ENCODE data around the gene SYT9. TPM values are rescaled to one million over a fixed set of nuclear protein-coding genes. Genes with fewer than 3 reads are reported as not detected.
"Not testable (repeated sequence)": the region's sequence is repeated elsewhere in the genome, so short reads cannot be mapped to it uniquely, and the experiment has no call there.

SYT9 gene
- polyA plus RNA-seq, 1 donor = 0.93 TPM

DNA sequence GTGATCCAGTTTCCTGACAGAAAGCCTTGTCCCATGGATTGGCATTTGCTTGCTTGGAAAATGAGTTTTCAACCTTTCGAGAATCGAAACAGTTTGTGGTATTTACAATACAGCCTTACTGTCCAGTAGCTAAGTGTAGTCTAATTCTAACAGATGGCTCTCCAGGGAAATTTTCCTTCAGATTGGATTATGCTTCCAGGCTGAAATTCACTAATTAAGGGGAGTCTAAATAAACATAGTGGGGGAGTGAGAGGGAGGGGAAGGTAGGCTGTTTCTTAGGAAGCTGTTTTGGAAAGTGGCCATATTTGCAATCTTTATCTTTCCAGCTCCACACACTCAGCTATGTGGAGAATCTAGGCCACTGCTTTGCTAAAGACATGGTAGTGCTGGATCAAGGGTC lies 81.3 kb downstream of the SYT9 start:
- peak in 1 of 2 donors; percentile 5 for DNase-seq
- Histone ChIP-seq H3K4me3 (ENCODE audit: low read length) (no peak overlapping the region), H3K27ac (ENCODE audit: low read length) (no peak overlapping the region), H3K9me3 (ENCODE audit: control insufficient read depth, low read depth, low read length) (no peaks in the 10 kb centered on the region), H3K36me3 (ENCODE audit: control insufficient read depth, insufficient read depth, low read length) (no peaks in the 10 kb centered on the region), H3K27me3 (ENCODE audit: control insufficient read depth, insufficient read depth, low read length) (no peaks in the 10 kb centered on the region), H3K4me1 (ENCODE audit: control insufficient read depth, insufficient read depth, low read length) (no peaks in the 10 kb centered on the region)
- 80% methylated on average over 1 of the region's 2 CpGs for WGBS (ENCODE audit: insufficient coverage, low lambda C conversion rate)

DNA sequence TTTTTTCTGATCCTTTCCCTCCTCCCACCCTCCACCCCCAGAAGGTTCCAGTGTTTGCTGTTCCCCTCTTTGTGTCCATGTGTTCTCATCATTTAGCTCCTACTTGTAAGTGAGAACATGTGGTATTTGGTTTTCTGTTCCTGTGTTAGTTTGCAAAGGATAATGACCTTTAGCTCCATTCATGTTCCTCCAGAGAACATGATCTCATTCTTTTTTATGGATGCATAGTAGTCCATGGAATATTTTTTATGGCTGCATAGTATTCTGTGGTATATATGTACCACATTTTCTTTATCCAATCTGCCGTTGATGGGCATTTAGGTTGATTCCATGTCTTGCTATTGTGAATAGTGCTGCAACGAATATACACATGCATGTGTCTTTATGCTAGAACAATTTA lies 83.7 kb downstream of the SYT9 start:
- no CpG with 5 or more reads among the region's 2 CpGs for WGBS (ENCODE audit: insufficient coverage, low lambda C conversion rate)
- not testable (repeated sequence) for H3K27me3 ChIP-seq (ENCODE audit: control insufficient read depth, insufficient read depth, low read length); H3K36me3 ChIP-seq (ENCODE audit: control insufficient read depth, insufficient read depth, low read length)

DNA sequence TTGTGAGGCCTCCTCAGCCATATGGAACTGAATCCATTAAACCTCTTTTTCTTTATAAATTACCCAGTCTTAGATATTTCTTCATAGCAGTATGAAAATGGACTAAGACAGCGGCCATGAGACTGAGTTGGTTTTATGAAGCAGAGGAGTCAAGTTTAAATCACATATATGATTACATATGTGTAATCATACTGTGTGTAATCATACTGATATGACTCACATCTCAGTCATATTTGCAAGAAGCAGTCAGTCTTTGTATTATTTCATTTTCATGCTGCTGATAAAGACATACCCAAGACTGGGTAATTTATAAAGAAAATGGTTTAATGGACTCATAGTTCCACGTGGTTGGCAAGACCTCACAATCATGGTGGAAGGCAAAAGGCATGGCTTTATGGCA lies 89.8 kb downstream of the SYT9 start:
- Histone ChIP-seq H3K9me3 (ENCODE audit: control insufficient read depth, low read depth, low read length) (no peaks in the 10 kb centered on the region), H3K4me3 (ENCODE audit: low read length) (no peak overlapping the region), H3K36me3 (ENCODE audit: control insufficient read depth, insufficient read depth, low read length) (no peaks in the 10 kb centered on the region), H3K27ac (ENCODE audit: low read length) (no peak overlapping the region), H3K4me1 (ENCODE audit: control insufficient read depth, insufficient read depth, low read length) (no peaks in the 10 kb centered on the region), H3K27me3 (ENCODE audit: control insufficient read depth, insufficient read depth, low read length) (no peaks in the 10 kb centered on the region)
- no peak for DNase-seq
- WGBS (ENCODE audit: insufficient coverage, low lambda C conversion rate) = no CpG with 5 or more reads among the region's 2 CpGs

More for the DNA sequence above, 83.7 kb downstream of the SYT9 start:
- not testable (repeated sequence) for H3K4me3 ChIP-seq (ENCODE audit: low read length); DNase-seq; H3K27ac ChIP-seq (ENCODE audit: low read length); H3K4me1 ChIP-seq (ENCODE audit: control insufficient read depth, insufficient read depth, low read length); H3K9me3 ChIP-seq (ENCODE audit: control insufficient read depth, low read depth, low read length)

DNA sequence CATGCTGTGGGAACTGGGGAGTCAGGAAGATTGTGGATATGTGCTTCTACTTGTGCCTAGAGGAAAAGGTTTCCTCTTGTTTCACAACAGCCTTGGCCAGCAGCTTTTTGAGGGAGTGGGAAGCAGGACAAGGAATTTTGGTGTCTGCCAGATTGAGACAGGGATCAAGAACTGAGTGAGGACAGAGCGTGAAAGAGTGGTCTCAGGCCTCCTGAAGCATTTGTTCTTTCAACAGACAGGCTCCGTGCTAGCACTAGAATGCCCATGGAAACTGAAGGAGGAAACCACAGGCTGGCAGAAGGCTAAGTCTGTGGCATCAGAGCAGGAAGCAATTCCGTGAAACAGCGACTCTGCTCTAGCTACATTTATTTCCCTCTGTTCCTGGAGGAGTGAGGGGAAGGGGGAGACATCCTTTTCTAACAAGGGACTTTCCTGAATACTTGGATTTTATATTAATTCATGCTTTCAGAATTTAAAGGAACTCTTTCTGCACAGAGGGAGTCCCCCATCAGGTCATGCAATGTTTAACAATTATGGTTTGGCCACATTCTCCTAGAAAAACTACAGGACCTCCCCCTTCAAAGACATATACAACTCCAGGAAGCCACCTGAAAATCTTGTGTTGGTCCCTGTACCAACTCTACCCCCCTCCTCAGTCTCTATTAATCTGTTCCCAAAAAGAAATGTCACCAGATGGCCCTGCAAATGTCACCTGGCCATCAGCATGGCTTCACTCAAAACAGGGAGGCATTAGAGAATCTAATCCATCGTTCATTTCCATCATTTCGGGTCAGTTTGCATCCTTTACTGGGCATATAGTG lies 96.1 kb downstream of the SYT9 start:
- H3K27ac ChIP-seq (ENCODE audit: low read length) = no peak overlapping the region
- H3K27me3 ChIP-seq (ENCODE audit: control insufficient read depth, insufficient read depth, low read length) = no peaks in the 10 kb centered on the region
- DNase-seq = no peak
- no peaks in the 10 kb centered on the region for H3K9me3 ChIP-seq (ENCODE audit: control insufficient read depth, low read depth, low read length)
- no peak overlapping the region for H3K4me3 ChIP-seq (ENCODE audit: low read length)
- no CpG with 5 or more reads among the region's 6 CpGs for WGBS (ENCODE audit: insufficient coverage, low lambda C conversion rate)
- no peaks in the 10 kb centered on the region for H3K4me1 ChIP-seq (ENCODE audit: control insufficient read depth, insufficient read depth, low read length)
- no peaks in the 10 kb centered on the region for H3K36me3 ChIP-seq (ENCODE audit: control insufficient read depth, insufficient read depth, low read length)

DNA sequence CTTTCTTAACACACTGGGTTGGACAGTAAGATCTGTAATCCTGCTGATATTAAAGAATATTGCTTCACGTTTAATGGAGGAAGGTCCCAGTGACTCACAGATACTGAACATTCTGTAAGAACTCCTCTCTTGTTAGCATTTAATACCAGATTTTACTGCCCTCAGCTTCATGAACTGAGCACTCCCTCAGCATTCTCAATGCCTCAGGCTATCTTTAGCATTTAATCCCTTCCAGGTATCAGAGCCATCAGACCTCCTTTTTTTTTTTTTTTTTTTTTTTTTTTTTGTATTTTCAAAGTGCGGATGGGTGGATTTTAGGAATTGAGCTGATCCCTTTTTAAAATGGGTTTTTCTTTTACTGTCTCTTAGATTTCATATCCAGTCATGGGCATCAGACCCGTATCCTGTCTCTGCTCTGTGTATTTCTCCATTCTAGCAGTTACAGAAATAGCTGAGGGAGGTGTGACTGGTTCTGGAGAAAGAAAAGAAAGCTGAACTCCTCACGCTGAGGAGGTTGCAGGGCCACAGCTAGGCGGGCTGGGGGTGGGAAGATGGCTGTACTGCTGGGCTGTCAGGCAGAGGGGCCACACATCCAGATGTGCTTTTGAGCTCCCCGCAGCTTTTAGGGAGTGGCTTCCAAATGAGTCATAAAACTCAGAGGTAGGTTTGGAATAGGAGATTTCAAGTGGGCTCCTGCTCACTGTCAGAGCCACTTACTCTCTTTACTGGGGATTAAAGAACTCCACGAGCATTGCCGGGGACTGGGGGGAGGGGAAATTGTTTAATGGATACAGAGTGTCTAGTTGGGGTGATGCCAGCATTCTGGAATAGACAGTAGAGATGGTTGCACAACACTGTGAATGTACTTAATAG lies 97.0 kb downstream of the SYT9 start:
- DNase-seq = peak in 1 of 2 donors; percentile 15
- no peaks in the 10 kb centered on the region for H3K9me3 ChIP-seq (ENCODE audit: control insufficient read depth, low read depth, low read length)
- peaks cover 2% of the 10 kb centered on the region for H3K27me3 ChIP-seq (ENCODE audit: control insufficient read depth, insufficient read depth, low read length)
- WGBS (ENCODE audit: insufficient coverage, low lambda C conversion rate) = 50% methylated on average over 2 of the region's 8 CpGs
- no peaks in the 10 kb centered on the region for H3K36me3 ChIP-seq (ENCODE audit: control insufficient read depth, insufficient read depth, low read length)
- H3K4me1 ChIP-seq (ENCODE audit: control insufficient read depth, insufficient read depth, low read length) = no peaks in the 10 kb centered on the region
- no peak overlapping the region for H3K27ac ChIP-seq (ENCODE audit: low read length)
- no peak overlapping the region for H3K4me3 ChIP-seq (ENCODE audit: low read length)

DNA sequence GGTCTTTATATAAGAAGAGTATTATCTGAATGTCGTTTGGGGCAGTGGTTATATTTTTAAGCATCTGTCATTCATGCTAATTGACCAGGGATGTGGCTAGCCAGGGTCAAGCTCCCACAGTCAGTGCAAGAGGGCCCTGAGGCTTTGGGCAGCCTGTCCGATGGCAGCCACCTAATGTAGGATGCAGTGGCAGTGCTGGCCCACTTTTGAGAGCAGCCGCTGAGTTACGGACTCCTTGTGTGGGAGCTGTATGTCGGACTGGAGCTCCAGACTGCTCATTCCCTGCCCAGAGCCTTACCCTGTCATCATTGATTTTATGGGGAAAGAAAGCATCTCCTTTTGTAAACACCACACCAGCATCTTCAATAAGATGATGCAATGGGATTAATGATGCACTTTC lies 99.5 kb downstream of the SYT9 start:
- no peaks in the 10 kb centered on the region for H3K36me3 ChIP-seq (ENCODE audit: control insufficient read depth, insufficient read depth, low read length)
- peaks cover 2% of the 10 kb centered on the region for H3K27me3 ChIP-seq (ENCODE audit: control insufficient read depth, insufficient read depth, low read length)
- no peaks in the 10 kb centered on the region for H3K9me3 ChIP-seq (ENCODE audit: control insufficient read depth, low read depth, low read length)
- no peak overlapping the region for H3K27ac ChIP-seq (ENCODE audit: low read length)
- H3K4me1 ChIP-seq (ENCODE audit: control insufficient read depth, insufficient read depth, low read length) = no peaks in the 10 kb centered on the region
- no peak for DNase-seq
- no CpG with 5 or more reads among the region's 5 CpGs for WGBS (ENCODE audit: insufficient coverage, low lambda C conversion rate)
- H3K4me3 ChIP-seq (ENCODE audit: low read length) = no peak overlapping the region

DNA sequence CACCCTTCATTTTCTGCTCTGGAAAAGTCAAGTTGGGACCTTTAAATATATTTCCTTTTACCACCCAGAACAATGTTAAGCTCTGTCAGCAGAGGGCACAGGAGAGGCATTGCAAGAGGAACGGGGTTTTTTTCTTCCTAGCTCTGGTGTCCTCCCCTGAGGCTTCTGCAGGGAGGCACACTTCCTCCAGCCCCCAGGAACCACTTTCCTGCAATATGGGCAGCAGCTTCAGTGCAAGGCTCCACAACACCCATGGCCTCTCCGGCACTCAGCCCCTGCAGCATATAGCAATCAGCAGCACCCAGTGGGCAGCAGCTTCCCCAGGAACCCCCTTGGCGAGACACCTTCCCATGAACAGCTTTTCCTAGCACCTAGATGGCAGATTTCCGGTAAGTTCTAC lies 101.4 kb downstream of the SYT9 start:
- H3K27me3 ChIP-seq (ENCODE audit: control insufficient read depth, insufficient read depth, low read length) = peaks cover 2% of the 10 kb centered on the region
- H3K4me1 ChIP-seq (ENCODE audit: control insufficient read depth, insufficient read depth, low read length) = no peaks in the 10 kb centered on the region
- no peaks in the 10 kb centered on the region for H3K9me3 ChIP-seq (ENCODE audit: control insufficient read depth, low read depth, low read length)
- no peak overlapping the region for H3K4me3 ChIP-seq (ENCODE audit: low read length)
- no CpG with 5 or more reads among the region's 4 CpGs for WGBS (ENCODE audit: insufficient coverage, low lambda C conversion rate)
- H3K27ac ChIP-seq (ENCODE audit: low read length) = no peak overlapping the region
- H3K36me3 ChIP-seq (ENCODE audit: control insufficient read depth, insufficient read depth, low read length) = no peaks in the 10 kb centered on the region
- no peak for DNase-seq

DNA sequence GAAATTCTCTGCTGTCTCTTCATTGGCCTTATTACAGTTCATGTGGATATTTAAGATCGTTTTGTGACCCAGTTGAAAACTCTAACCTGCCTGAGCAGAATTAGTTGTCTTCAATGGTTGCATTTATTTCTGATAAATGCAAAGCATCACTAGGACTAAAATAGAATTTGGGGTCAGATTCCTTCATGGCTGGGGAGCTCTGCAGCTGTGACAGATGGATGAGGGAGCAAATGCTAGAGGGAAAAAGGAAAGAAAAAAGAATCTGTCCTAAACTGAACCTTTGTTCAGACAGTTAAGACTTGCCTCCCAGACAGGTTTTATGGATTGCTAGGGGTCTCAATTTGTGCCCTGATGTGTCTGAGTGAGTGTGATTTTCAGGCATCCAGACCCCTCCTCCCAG lies 113.0 kb downstream of the SYT9 start:
- DNase-seq = no peak
- Histone ChIP-seq H3K9me3 (ENCODE audit: control insufficient read depth, low read depth, low read length) (no peaks in the 10 kb centered on the region), H3K4me3 (ENCODE audit: low read length) (no peak overlapping the region), H3K27me3 (ENCODE audit: control insufficient read depth, insufficient read depth, low read length) (no peaks in the 10 kb centered on the region), H3K27ac (ENCODE audit: low read length) (no peak overlapping the region), H3K36me3 (ENCODE audit: control insufficient read depth, insufficient read depth, low read length) (no peaks in the 10 kb centered on the region), H3K4me1 (ENCODE audit: control insufficient read depth, insufficient read depth, low read length) (no peaks in the 10 kb centered on the region)
- WGBS (ENCODE audit: insufficient coverage, low lambda C conversion rate) = no CpG with 5 or more reads among the region's 1 CpG

DNA sequence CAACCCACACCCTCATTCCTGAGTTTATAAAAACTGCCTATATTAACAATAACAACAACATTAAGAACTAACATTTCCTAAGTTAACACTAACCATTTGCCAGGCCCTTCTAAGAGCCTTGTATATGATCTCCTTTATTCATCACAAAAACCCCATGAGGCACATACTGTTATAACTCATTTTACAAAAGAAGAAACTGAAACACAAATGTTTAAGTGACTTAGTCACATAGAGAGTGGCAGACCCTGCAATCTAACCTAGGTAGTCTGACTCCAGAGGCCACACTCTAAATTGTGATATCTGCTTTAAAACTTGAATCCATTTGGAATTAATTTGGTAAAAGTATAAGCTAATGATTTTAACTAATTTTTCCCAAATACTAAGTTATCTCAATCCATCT lies 116.1 kb downstream of the SYT9 start:
- Histone ChIP-seq H3K27me3 (ENCODE audit: control insufficient read depth, insufficient read depth, low read length) (no peaks in the 10 kb centered on the region), H3K27ac (ENCODE audit: low read length) (no peak overlapping the region), H3K9me3 (ENCODE audit: control insufficient read depth, low read depth, low read length) (no peaks in the 10 kb centered on the region), H3K36me3 (ENCODE audit: control insufficient read depth, insufficient read depth, low read length) (no peaks in the 10 kb centered on the region), H3K4me1 (ENCODE audit: control insufficient read depth, insufficient read depth, low read length) (no peaks in the 10 kb centered on the region), H3K4me3 (ENCODE audit: low read length) (no peak overlapping the region)
- no peak for DNase-seq

DNA sequence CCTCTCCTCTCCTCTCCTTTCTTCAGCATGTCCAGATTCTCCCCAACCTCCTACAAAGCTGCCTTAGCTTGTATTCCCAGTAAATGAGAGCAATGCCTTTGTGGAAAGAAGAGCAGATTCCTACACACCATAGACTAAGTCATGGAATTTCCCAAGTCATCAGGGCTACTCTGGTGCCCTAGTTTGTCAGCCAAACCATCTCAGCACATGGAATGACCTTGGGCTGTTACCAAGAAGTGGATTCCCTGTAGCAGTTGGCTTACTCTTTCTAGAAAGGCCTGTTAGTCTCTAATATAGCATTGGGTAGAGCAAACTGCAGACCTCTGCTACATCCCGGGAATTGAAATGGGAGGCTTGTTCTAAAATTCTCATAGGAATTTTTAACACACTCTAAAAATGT lies 124.7 kb downstream of the SYT9 start:
- H3K27me3 ChIP-seq (ENCODE audit: control insufficient read depth, insufficient read depth, low read length) = no peaks in the 10 kb centered on the region
- H3K27ac ChIP-seq (ENCODE audit: low read length) = no peak overlapping the region
- DNase-seq = no peak
- H3K4me3 ChIP-seq (ENCODE audit: low read length) = no peak overlapping the region
- H3K36me3 ChIP-seq (ENCODE audit: control insufficient read depth, insufficient read depth, low read length) = no peaks in the 10 kb centered on the region
- WGBS (ENCODE audit: insufficient coverage, low lambda C conversion rate) = no CpG with 5 or more reads among the region's 1 CpG
- no peaks in the 10 kb centered on the region for H3K4me1 ChIP-seq (ENCODE audit: control insufficient read depth, insufficient read depth, low read length)
- H3K9me3 ChIP-seq (ENCODE audit: control insufficient read depth, low read depth, low read length) = no peaks in the 10 kb centered on the region
